ENCODE results near the gene ZFP92. TPM values are rescaled to one million over a fixed set of nuclear protein-coding genes. Genes with fewer than 3 reads are reported as not detected.
"Not testable (repeated sequence)": the region's sequence is repeated elsewhere in the genome, so short reads cannot be mapped to it uniquely, and the experiment has no call there.

Gene ZFP92
- total RNA-seq, 1 donor from 2014 or later, result 0.96 TPM

DNA sequence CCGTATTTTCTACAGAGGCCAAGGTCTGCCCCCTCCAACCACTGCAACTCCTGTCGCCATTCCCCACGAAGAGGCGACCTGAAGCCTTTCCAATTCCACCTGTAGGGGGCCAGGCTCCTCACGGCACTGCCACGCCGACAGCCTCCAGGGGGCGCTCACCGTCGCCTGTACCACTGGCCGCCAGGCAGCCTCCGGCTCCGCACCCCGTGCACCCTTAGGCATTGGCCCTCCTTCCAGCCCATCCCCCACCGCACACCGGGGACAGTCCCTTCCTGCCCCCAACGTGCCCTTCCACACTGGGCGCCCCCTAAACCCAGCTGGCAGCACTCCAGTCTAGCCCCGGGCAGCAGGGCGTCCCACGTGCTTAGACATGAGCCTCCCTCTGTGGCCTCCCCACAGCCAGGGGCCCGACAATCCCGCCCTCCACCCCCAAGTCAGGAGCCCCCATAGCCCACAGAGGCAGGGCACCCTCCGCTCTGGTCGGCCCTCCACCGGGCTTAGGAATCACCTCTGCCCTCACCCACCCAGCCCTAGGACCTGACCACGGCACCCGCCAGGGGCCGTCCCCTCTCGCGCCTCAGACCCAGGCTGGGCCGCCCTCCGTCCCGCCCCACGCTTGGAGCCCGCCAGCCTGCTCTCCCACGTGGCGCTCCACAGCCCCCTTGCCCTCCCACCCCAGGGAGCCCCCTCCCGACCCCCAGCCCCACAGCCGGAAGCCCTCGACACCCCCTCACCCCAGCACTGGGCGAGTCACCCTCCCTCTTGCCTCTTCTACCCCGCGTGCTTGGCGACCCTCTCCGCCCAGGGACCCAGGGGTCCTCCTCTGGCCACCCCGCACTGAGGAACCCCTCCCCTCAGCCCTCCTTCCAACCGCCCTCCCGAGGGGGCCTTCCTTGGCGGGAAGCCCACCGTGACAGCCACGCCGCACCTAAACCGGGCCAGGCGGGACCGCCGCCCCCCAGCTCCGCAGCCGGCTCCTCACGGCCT is 10.8 kb upstream of the ZFP92 start:
- Histone ChIP-seq H3K27ac (no peak overlapping the region), H3K4me1 (no peaks in the 10 kb centered on the region), H3K36me3 (no peaks in the 10 kb centered on the region), H3K4me3 (no peak overlapping the region), H3K27me3 (peaks cover 8% of the 10 kb centered on the region), H3K9me3 (no peaks in the 10 kb centered on the region)
- no peak for DNase-seq (ENCODE audit: low spot score in 2 of 2)
- TF ChIP-seq, protein P1, sequence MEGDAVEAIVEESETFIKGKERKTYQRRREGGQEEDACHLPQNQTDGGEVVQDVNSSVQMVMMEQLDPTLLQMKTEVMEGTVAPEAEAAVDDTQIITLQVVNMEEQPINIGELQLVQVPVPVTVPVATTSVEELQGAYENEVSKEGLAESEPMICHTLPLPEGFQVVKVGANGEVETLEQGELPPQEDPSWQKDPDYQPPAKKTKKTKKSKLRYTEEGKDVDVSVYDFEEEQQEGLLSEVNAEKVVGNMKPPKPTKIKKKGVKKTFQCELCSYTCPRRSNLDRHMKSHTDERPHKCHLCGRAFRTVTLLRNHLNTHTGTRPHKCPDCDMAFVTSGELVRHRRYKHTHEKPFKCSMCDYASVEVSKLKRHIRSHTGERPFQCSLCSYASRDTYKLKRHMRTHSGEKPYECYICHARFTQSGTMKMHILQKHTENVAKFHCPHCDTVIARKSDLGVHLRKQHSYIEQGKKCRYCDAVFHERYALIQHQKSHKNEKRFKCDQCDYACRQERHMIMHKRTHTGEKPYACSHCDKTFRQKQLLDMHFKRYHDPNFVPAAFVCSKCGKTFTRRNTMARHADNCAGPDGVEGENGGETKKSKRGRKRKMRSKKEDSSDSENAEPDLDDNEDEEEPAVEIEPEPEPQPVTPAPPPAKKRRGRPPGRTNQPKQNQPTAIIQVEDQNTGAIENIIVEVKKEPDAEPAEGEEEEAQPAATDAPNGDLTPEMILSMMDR (IDR thresholded peaks at IDR 0.05), result peak in 2 of 3 experiments; percentile 26 to 35
- intact Hi-C loops (cut with DNase I), result no loop called here

DNA sequence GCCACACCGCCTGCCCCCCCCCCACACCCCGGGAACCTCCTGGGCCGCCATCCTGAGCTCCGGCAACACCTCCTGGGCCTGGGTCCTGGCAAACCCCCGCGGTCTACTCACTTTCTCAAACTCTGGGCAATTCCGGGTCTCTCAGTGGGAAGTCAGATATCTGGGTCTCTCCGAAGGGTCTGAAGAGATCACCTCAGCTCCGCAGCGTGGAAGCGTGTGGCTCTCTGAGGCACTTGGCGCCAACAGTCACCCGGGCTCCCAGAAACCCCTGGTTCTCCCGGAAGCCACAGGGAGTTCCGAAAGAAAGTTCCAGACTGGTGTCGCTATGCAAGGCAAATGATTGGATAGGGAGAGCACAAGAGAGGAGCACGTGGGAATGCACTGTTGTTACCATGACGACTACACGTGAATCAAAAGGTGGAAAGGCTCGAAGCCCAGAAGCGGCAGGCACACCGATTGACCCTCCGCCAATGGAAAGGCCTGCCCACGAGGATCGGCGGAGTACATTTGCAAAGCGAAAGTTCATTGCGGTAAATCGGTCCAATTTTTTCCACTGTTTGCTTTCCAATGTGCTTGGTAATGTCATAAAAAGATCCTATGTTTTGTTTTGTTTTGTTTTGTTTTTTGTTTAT is 10.0 kb upstream of the ZFP92 start, which contains the start of gene PNMA6E:
Gene PNMA6E, minus strand, starts transcription at position 218 of the 632 bp plus-strand sequence. CDS start 2,501 bp downstream, outside the sequence.
- TF ChIP-seq, protein P1 (IDR thresholded peaks at IDR 0.05), result no peak
- intact Hi-C loops (cut with DNase I), result no loop called here
- Histone ChIP-seq H3K4me3 (no peak within 1 kb of the TSS), H3K4me1 (no peaks in the 10 kb centered on the region), H3K27ac (no peak within 1 kb of the TSS), H3K9me3 (no peaks in the 10 kb centered on the region), H3K36me3 (no peaks in the 10 kb centered on the region), H3K27me3 (peaks cover 1% of the 10 kb centered on the region)
- DNase-seq (ENCODE audit: low spot score in 2 of 2), result no peak

DNA sequence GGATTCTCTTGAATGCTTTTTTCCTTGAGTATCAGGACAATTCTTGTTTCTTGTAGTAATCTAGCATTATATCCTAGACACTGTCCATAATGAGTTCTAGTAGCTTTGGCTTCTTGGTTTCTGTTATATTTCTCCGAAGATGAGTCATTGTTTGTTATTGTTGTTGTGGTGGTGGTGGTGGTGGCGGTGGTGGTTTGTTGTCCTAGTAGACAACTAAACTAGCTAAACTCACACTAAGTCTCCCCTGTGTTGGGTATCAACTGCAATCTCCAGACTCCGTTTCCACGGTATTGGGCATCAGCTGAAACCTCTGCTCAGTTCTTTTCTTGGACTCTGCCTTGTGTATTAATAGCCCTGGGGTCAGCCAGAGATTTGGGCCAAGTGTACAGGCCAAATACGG is 6.9 kb upstream of the ZFP92 start:
- intact Hi-C loops (cut with DNase I); H3K27ac ChIP-seq; H3K9me3 ChIP-seq; DNase-seq (ENCODE audit: low spot score in 2 of 2); H3K36me3 ChIP-seq; H3K4me3 ChIP-seq; H3K27me3 ChIP-seq; H3K4me1 ChIP-seq: not testable (repeated sequence)

DNA sequence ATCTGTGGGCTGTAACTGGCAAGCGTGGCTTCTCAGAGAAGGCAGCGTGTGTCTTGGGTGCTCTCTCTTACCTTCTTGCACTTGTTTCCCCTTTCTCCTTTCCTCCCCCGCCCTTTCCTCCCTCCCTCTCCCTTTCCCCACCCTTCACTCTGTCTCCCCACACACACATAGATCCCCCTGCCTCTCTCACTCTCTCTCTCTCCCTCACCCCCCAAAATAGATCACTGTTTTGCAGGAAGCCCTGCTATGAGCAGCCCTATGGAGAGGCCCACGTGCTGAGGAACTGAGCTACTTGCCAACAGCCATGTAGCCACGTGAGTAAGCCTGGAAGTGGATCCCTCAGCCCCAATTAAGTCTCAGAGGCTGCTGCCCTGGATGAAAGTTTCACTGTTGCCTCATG is 5.8 kb upstream of the ZFP92 start:
- no peak for DNase-seq (ENCODE audit: low spot score in 2 of 2)
- no peaks in the 10 kb centered on the region for H3K36me3 ChIP-seq
- intact Hi-C loops (cut with DNase I), result no loop called here
- H3K27me3 ChIP-seq, result no peaks in the 10 kb centered on the region
- no peaks in the 10 kb centered on the region for H3K9me3 ChIP-seq
- TF ChIP-seq, protein P1 (IDR thresholded peaks at IDR 0.05), result no peak
- no peaks in the 10 kb centered on the region for H3K4me1 ChIP-seq
- H3K4me3 ChIP-seq, result no peak overlapping the region
- no peak overlapping the region for H3K27ac ChIP-seq

DNA sequence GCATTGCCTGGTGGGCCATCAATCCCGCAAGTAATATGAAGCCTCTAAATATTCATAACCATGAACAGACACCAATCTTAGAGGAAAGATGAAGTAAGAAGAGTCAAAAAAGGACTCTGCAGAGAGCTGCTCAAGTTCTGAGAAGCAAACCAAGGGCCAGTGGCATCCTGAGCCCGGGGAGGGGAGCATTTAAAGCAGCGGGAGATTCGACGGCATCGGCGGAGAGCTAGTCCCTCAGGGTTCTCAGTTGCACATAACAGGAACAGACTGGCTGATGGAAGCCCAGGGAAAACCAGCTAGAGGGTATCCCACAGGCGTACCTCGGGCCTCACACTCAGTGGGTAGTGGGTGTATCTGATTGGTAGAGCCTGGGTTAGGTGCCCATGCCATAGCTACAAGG is 5.3 kb upstream of the ZFP92 start:
- intact Hi-C loops (cut with DNase I), result no loop called here
- DNase-seq (ENCODE audit: low spot score in 2 of 2), result no peak
- H3K4me3 ChIP-seq, result no peak overlapping the region
- no peaks in the 10 kb centered on the region for H3K36me3 ChIP-seq
- no peaks in the 10 kb centered on the region for H3K9me3 ChIP-seq
- H3K27ac ChIP-seq, result no peak overlapping the region
- no peaks in the 10 kb centered on the region for H3K27me3 ChIP-seq
- TF ChIP-seq, protein P1 (IDR thresholded peaks at IDR 0.05), result no peak
- H3K4me1 ChIP-seq, result no peaks in the 10 kb centered on the region

DNA sequence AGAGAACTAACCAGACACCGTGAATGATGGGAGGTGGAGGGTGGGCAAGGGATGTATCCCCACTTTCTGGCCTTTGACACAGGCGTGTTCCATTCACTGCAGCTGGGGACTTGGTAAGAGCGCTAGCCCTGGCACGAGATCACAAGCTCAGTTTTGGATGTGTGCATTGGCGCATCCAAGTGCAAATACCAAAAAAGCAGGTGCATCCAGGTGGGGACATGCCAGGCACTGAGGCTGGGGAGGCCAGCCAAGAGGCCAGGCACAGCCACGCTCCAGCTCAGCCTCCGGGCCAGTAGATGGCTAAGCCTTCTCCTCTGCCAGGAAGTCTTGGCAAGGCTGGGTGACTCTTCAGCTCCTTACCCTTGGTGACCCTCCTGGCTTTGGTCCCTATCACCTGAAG is 4.4 kb upstream of the ZFP92 start:
- no peak overlapping the region for H3K4me3 ChIP-seq
- no peak overlapping the region for H3K27ac ChIP-seq
- no peaks in the 10 kb centered on the region for H3K4me1 ChIP-seq
- intact Hi-C loops (cut with DNase I), result no loop called here
- H3K27me3 ChIP-seq, result peaks cover 5% of the 10 kb centered on the region
- TF ChIP-seq, protein P1 (IDR thresholded peaks at IDR 0.05), result no peak
- H3K9me3 ChIP-seq, result no peaks in the 10 kb centered on the region
- H3K36me3 ChIP-seq, result no peaks in the 10 kb centered on the region
- DNase-seq (ENCODE audit: low spot score in 2 of 2), result no peak
